Progenitor cell of endocrine pancreas (in vitro differentiated cells): ENCODE data around the gene NTSR1. TPM values are rescaled to one million over a fixed set of nuclear protein-coding genes. Genes with fewer than 3 reads are reported as not detected.

Source experiments
- DNase-seq: peaks from one replicate; pipeline ENCODE4 v3.0.0; 2021; ENCODE audit warnings: low spot score; ENCODE audit not compliant: unreplicated experiment
- H3K27ac Mint-ChIP-seq: 2 replicates; pipeline ENCODE4 v1.8.0; 2021; ENCODE audit warnings: mild to moderate bottlenecking, moderate library complexity, mixed read lengths
- H3K27me3 Mint-ChIP-seq: 2 replicates; pipeline ENCODE4 v1.8.0; 2021; ENCODE audit warnings: mixed read lengths
- H3K36me3 Mint-ChIP-seq: 2 replicates; pipeline ENCODE4 v1.8.0; 2022; ENCODE audit warnings: mixed read lengths; ENCODE audit not compliant: insufficient read depth
- H3K4me1 Mint-ChIP-seq: 2 replicates; pipeline ENCODE4 v1.8.0; 2021; ENCODE audit warnings: low read depth, mixed read lengths
- H3K4me3 Mint-ChIP-seq: 2 replicates; pipeline ENCODE4 v1.8.0; 2021; ENCODE audit warnings: low read depth, mild to moderate bottlenecking, moderate library complexity, mixed read lengths
- H3K9me3 Mint-ChIP-seq: 2 replicates; pipeline ENCODE4 v1.8.0; 2021; ENCODE audit warnings: low read depth, mixed read lengths
- CTCF ChIP-seq: fragments of 200-600 bp; sonication (generic); IDR thresholded peaks from one replicate; pipeline ENCODE4 v1.5.0; 2021; ENCODE audit warnings: antibody characterized with exemption, mild to moderate bottlenecking; ENCODE audit not compliant: unreplicated experiment
- total RNA-seq: library from RNA; stranded (reverse); gene quantifications from 2 replicates; pipeline ENCODE4 v1.2.1, GENCODE V29; 2021

NTSR1 gene
- total RNA-seq, 1 donor from 2014 or later, result not detected

- Mint-ChIP-seq H3K4me1 (no peaks in the 10 kb centered on the region), H3K27me3 (no peaks in the 10 kb centered on the region), H3K27ac (no peak overlapping the region), H3K4me3 (no peak overlapping the region), H3K9me3 (no peaks in the 10 kb centered on the region), H3K36me3 (no peaks in the 10 kb centered on the region)
- no peak for DNase-seq
- TF ChIP-seq CTCF, result no peak
These were observed 46.2 kb upstream of the NTSR1 start for GRCh38 chr20:62662422-62662821.

DNA sequence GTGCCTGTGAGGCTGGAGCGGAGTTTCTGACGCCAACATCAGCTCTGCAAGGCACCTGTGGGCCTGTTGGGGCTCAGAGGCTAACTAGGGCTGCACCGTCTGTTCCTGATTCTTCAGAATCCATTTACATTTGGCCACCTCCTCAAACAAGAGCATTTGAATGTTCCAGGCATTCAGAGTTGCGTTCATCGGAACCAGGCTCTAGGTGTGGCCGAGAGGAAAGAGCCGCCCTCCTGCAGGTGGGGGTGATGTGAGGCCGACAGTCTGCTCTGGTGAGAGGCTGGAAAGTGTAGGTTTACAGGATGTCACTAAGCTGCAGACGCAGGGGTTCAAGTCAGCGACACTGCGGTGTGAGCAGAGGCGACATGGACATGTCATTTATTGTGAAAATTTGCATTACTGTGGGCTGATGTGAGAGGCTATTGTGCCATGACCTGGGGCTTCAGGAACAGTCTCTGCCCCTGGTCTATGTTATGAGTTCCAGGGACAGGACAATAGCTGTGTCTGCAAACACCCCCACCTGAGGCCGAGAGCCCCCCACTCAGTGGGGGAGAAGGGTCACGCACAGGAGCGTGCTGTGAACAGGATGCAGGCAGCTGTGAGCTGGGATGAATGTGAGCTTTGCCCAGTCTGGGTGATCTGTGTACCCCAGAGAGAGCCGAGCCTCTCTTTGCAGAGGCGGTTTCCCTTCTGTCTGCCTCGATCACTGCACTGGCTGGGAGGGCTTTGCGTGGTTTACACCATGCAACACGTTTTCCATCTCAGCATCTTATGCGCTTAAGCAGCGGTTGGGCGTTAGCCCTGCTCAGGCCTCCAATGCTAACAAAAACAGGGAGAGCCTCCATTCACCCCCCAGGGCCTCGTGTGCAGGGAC, 45.3 kb upstream of the NTSR1 start:
- Mint-ChIP-seq H3K36me3 (no peaks in the 10 kb centered on the region), H3K4me3 (no peak overlapping the region)

DNA sequence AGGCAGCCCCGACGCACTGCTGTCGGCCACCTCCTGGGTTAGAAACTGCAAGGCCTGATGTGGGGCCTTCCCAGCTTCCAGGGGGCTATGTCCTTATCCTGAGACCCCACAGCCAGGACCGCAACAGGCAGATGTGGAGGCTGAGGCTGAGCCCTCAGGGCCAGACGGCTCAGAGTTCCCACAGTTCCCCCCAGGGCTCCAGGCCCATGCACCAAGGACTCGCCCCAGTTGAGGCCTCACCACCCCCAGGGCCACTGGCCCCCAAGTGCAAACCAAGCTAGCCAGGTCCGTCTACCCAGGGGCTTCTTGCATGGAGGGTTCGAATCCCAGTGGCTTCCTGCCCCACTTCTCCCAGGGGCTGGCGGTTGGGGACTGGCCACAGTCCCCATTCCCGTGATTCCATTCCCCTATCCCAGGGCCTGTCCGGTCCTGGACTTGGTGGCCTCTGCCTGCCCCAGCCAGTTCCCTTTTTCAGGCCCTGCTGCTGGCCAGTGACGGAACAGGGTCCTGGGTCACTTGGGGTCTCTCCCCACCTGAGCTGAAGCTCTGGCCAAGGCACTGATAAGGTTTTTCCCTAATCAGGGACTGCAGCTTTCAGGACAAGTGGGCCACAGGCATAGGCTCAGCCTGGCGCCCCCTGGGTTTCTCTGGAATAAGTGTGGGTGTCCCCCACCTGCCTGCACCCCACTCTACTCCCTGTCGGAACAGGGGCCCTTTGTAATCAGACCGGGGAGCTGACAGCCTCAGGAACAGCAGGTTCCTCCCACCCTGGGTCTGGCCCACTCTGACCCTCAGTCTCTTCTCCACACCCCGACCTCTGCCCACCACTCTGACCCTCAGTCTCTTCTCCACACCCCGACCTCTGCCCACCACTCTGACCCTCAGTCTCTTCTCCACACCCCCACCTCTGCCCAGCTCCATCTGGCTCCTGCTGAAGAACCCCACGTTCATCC, 44.3 kb upstream of the NTSR1 start:
- TF ChIP-seq CTCF, result no peak
- Mint-ChIP-seq H3K4me1 (peaks cover 2% of the 10 kb centered on the region), H3K9me3 (no peaks in the 10 kb centered on the region), H3K4me3 (no peak overlapping the region), H3K27me3 (peaks cover 2% of the 10 kb centered on the region), H3K36me3 (no peaks in the 10 kb centered on the region), H3K27ac (no peak overlapping the region)
- DNase-seq, result no peak

More for the DNA sequence above, 45.3 kb upstream of the NTSR1 start:
- Mint-ChIP-seq H3K27me3 (peaks cover 1% of the 10 kb centered on the region), H3K4me1 (peaks cover 1% of the 10 kb centered on the region), H3K27ac (peak overlapping the region; percentile 24), H3K9me3 (no peaks in the 10 kb centered on the region)
- DNase-seq, result no peak
- TF ChIP-seq CTCF, result no peak

DNA sequence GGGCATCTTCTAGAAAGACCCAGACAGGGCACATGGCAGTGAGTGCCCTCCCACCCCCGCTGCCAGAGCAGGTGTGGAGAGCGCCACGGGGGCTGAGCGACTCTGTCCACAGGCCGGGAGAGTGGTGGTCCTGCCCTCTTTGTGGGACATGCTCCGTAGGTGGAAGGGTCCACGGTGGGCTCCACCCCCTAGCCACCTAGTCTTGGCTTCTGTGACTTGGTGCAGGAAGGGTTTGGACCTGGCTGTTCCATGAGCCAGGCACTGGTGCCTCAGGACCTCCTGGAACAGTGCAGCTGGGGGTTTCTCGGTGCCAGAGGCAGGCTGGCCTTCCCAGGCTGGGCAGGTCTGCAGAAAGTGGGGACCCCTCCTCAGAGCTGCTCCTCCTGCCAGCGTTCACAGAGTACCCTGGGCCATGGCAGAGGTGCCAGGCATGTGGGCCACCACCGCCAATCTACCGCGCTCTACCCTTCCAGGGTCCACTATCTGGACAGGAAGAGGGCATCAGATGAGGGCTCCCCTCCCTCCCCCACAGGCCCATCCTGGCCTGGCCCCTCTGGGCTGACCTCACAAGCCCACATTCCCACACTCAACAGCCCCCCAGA, 43.4 kb upstream of the NTSR1 start:
- no peak overlapping the region for H3K4me3 Mint-ChIP-seq
- no peaks in the 10 kb centered on the region for H3K9me3 Mint-ChIP-seq
- no peaks in the 10 kb centered on the region for H3K36me3 Mint-ChIP-seq
- DNase-seq, result no peak
- H3K27ac Mint-ChIP-seq, result no peak overlapping the region
- no peak for TF ChIP-seq CTCF
- H3K4me1 Mint-ChIP-seq, result peaks cover 2% of the 10 kb centered on the region
- H3K27me3 Mint-ChIP-seq, result peaks cover 2% of the 10 kb centered on the region
